ENCODE measurements around the gene STARD8.

STARD8 gene

GRCh38 chrX:68763481-68763880 lies 116.0 kb downstream of the STARD8 start:
- no peaks in the 10 kb centered on the region for H3K9me3 ChIP-seq
- intact Hi-C loops (cut with DNase I; ENCODE audit: low total_unique reads): no loop called here
- no peak overlapping the region for H3K4me3 ChIP-seq
- H3K27ac ChIP-seq: no peak overlapping the region
- H3K4me1 ChIP-seq: no peaks in the 10 kb centered on the region
- no peak for DNase-seq
- no peaks in the 10 kb centered on the region for H3K27me3 ChIP-seq
- no peak for TF ChIP-seq CTCF (IDR thresholded peaks at IDR 0.05)
- no peaks in the 10 kb centered on the region for H3K36me3 ChIP-seq
